ENCODE data around the gene ROBO1. TPM values are rescaled to one million over a fixed set of nuclear protein-coding genes. Genes with fewer than 3 reads are reported as not detected.
"Not testable (repeated sequence)": the region's sequence is repeated elsewhere in the genome, so short reads cannot be mapped to it uniquely, and the experiment has no call there.

ROBO1 gene
- total RNA-seq, 2 experiments from 2014 or later: 0.12 to 0.20 TPM

DNA sequence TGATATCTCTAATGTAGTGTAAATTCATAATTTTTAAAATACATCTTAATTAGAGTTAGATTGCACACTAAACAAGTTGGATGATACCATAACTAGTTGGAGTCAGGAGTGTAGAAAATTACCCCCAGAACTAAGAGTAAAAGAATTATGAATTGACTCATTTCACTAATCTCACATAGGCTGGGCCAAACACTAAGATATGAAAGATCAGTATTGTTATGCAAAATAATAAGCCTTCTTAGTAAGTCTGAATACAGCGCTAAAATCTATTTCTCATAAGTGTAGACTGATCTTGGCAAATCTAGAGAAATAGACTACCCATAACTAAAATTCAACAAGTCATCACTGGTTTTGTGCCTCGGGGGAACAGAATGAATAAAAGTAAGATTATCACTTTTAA lies 979.0 kb downstream of the ROBO1 start:
- H3K4me3 Mint-ChIP-seq: no peak overlapping the region
- H3K27ac Mint-ChIP-seq: no peak overlapping the region
- DNase-seq: no peak
- intact Hi-C loops (cut with micrococcal nuclease): no loop called here
- peaks cover 3% of the 10 kb centered on the region for H3K9me3 Mint-ChIP-seq
- no peaks in the 10 kb centered on the region for H3K27me3 Mint-ChIP-seq (ENCODE audit: low read depth)
- CTCF ChIA-PET: no interaction called here
- no peaks in the 10 kb centered on the region for H3K36me3 Mint-ChIP-seq (ENCODE audit: low read depth)
- no peaks in the 10 kb centered on the region for H3K4me1 Mint-ChIP-seq (ENCODE audit: low read depth)

DNA sequence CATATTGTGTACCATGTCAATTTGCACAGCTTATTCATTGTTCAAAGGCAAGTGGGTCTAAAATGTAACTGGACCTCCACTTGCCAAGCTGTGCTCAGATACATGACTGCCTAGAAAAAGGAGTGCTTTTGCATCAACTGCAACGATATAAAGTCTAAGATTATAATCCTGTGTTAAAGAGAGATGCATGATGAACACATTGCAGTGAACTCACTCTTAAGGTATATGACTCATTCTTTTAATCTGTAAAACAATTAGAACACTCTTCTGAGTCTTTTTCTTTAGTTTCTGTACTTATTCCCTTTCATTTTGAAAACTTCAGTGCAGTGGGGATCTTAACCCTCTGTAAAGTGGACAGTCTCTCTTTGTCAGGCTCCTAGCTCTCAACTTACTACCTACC lies 982.8 kb downstream of the ROBO1 start:
- Mint-ChIP-seq H3K36me3 (ENCODE audit: low read depth) (no peaks in the 10 kb centered on the region), H3K27ac (no peak overlapping the region), H3K9me3 (peaks cover 10% of the 10 kb centered on the region), H3K4me1 (ENCODE audit: low read depth) (no peaks in the 10 kb centered on the region), H3K4me3 (no peak overlapping the region), H3K27me3 (ENCODE audit: low read depth) (no peaks in the 10 kb centered on the region)
- no peak for DNase-seq
- CTCF ChIA-PET: no interaction called here
- intact Hi-C loops (cut with micrococcal nuclease): no loop called here

DNA sequence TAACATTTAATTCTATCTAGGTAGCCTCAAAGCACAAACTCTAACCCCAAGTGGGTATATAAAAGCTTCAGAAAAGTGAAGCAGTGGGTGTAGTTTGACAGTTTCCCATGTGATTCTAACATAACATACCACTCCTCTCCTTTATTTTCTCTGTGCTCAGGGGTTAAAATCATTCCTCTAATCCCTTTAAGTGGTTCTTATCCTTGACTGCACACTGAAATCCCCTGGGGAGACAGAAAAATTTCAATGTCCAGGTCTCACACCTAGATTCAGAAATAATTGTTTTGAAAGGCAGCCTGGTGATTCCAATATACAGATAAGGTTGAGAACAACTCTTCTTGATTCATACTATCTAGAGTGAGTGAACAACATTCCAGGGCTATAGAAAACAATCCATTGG lies 986.4 kb downstream of the ROBO1 start:
- CTCF ChIA-PET: interaction anchor here (1.1 kb wide), 1 partner anchor 9 kb away, joined by 3 read pairs; no protein-coding TSS in a partner anchor
- Mint-ChIP-seq H3K4me3 (no peak overlapping the region), H3K9me3 (peaks cover 16% of the 10 kb centered on the region), H3K36me3 (ENCODE audit: low read depth) (no peaks in the 10 kb centered on the region), H3K27me3 (ENCODE audit: low read depth) (no peaks in the 10 kb centered on the region), H3K4me1 (ENCODE audit: low read depth) (no peaks in the 10 kb centered on the region), H3K27ac (no peak overlapping the region)
- no peak for DNase-seq
- intact Hi-C loops (cut with micrococcal nuclease): no loop called here

DNA sequence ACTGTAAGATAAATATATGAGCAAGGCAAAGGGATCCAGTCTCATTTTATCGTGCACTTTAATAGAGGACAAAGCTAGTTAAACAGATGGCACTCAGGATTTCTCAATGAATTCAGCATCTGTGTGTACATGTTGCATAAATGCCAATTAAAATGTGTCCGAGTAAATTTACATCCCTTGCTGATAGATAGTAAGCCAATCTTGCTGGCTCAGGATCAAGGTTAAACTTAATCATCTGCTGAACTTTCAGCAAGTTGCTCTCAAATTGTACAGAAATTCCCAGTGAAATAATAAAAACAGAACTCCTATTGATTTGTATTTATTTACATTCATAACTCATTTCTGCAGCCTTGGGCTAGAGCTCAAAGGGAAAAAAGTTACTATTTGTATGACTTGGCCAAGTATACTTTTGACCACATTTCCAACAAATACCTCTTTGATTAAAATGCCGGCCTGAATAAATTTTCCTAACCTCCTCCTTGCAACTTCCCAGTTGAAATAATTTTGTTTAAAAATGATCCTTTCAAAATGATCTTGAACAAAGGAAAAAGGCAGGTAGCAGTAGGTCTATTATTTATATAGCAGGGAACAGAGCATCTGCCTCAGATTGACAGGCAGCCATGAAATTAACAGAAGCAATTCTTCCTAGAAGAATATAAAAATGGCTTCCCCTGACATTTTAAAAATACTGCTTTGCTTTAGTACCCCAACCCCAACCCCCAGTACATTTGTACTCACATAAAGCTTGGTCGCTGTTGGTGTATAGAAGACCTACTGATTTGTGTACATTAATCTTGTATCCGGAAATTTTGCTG lies 1001.9 kb downstream of the ROBO1 start:
- Mint-ChIP-seq H3K4me1 (ENCODE audit: low read depth) (no peaks in the 10 kb centered on the region), H3K4me3 (no peak overlapping the region), H3K9me3 (peaks cover 8% of the 10 kb centered on the region), H3K36me3 (ENCODE audit: low read depth) (no peaks in the 10 kb centered on the region), H3K27ac (no peak overlapping the region), H3K27me3 (ENCODE audit: low read depth) (no peaks in the 10 kb centered on the region)
- intact Hi-C loops (cut with micrococcal nuclease): no loop called here
- no peak for DNase-seq
- CTCF ChIA-PET: no interaction called here

DNA sequence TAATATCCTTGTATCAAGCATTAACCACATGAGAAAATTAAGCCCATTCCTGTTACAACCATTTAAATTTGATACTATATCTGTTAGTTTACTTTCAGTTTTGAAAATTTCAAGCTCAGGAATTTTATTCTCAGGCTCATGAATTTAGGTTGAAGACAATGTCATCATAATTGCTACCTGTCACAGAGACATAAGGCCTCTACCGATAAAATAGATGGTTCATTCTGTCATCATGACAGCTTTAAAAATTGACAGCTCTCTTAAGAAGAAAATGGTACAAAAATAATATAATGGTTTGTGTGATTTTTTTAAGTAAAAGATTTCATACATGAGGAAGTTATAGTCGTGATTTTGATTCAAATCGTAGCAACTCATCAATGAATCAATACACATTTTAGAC lies 1003.2 kb downstream of the ROBO1 start:
- no peaks in the 10 kb centered on the region for H3K36me3 Mint-ChIP-seq (ENCODE audit: low read depth)
- no peak overlapping the region for H3K4me3 Mint-ChIP-seq
- H3K27me3 Mint-ChIP-seq (ENCODE audit: low read depth): no peaks in the 10 kb centered on the region
- DNase-seq: no peak
- no peaks in the 10 kb centered on the region for H3K4me1 Mint-ChIP-seq (ENCODE audit: low read depth)
- CTCF ChIA-PET: no interaction called here
- H3K9me3 Mint-ChIP-seq: peaks cover 8% of the 10 kb centered on the region
- no peak overlapping the region for H3K27ac Mint-ChIP-seq
- intact Hi-C loops (cut with micrococcal nuclease): no loop called here

DNA sequence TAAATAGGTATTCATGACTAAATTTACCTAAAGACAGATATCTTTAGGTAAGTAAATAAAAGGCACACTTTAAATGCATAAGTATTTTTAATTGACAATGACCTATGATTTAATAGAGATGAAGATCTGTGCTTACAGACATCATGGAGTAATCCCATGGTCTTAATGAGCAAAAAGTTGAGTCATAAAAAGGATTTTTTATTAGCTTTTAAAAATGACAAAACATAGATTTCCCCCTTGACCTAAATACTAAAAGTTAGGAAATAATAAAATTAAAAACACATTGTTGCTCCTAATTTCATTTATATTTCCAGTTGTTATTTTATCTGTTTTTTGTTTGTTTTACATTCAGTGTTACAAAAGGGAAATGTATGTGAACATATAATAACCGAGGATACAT lies 1005.7 kb downstream of the ROBO1 start:
- H3K9me3 Mint-ChIP-seq: peaks cover 6% of the 10 kb centered on the region
- DNase-seq: no peak
- intact Hi-C loops (cut with micrococcal nuclease): no loop called here
- CTCF ChIA-PET: no interaction called here
- no peaks in the 10 kb centered on the region for H3K27me3 Mint-ChIP-seq (ENCODE audit: low read depth)
- H3K4me1 Mint-ChIP-seq (ENCODE audit: low read depth): no peaks in the 10 kb centered on the region
- H3K36me3 Mint-ChIP-seq (ENCODE audit: low read depth): no peaks in the 10 kb centered on the region
- no peak overlapping the region for H3K4me3 Mint-ChIP-seq
- H3K27ac Mint-ChIP-seq: no peak overlapping the region

DNA sequence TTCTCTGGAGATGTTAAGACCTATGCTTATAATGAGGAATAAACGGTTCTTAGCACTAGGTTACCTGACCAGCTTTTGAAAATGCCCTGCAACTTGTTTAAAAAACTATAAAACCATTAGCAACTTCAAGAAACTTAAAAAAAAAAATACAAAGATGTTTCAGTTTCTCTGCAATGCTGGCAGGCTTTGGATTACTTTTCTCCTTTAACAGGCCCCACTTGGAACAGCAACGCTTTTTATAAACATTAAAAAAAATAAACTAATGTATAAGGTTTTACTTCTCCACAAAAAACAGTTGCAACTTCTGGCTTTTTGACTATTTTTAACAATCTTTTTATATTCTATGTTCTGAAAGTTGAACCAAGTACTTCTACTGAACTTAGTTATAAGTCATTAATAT lies 1006.7 kb downstream of the ROBO1 start:
- no peak overlapping the region for H3K27ac Mint-ChIP-seq
- H3K4me3 Mint-ChIP-seq: no peak overlapping the region
- peaks cover 6% of the 10 kb centered on the region for H3K9me3 Mint-ChIP-seq
- no peaks in the 10 kb centered on the region for H3K27me3 Mint-ChIP-seq (ENCODE audit: low read depth)
- H3K36me3 Mint-ChIP-seq (ENCODE audit: low read depth): no peaks in the 10 kb centered on the region
- CTCF ChIA-PET: no interaction called here
- intact Hi-C loops (cut with micrococcal nuclease): no loop called here
- no peak for DNase-seq
- H3K4me1 Mint-ChIP-seq (ENCODE audit: low read depth): no peaks in the 10 kb centered on the region

DNA sequence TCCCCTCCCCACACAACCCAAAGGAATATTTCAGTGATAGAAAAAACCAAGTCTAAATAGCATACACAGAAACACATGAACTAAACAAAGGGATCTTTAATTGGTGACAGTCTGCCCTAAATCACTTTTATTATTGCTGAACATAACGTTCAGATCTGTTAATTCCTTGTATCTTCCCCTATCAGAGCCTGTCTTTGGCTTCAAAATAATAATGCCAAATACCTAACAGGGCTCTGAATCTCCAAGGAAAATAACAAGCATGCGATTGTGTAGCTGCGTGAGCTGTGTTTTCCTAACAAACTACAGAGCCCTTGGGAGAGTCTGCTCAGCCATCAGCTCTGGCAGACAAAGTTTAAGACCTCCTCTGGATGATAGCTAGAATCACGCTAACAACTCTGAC lies 1010.1 kb downstream of the ROBO1 start:
- no peak overlapping the region for H3K27ac Mint-ChIP-seq
- intact Hi-C loops (cut with micrococcal nuclease): no loop called here
- no peaks in the 10 kb centered on the region for H3K4me1 Mint-ChIP-seq (ENCODE audit: low read depth)
- DNase-seq: no peak
- H3K9me3 Mint-ChIP-seq: peaks cover 6% of the 10 kb centered on the region
- CTCF ChIA-PET: no interaction called here
- H3K27me3 Mint-ChIP-seq (ENCODE audit: low read depth): no peaks in the 10 kb centered on the region
- H3K36me3 Mint-ChIP-seq (ENCODE audit: low read depth): no peaks in the 10 kb centered on the region
- no peak overlapping the region for H3K4me3 Mint-ChIP-seq

DNA sequence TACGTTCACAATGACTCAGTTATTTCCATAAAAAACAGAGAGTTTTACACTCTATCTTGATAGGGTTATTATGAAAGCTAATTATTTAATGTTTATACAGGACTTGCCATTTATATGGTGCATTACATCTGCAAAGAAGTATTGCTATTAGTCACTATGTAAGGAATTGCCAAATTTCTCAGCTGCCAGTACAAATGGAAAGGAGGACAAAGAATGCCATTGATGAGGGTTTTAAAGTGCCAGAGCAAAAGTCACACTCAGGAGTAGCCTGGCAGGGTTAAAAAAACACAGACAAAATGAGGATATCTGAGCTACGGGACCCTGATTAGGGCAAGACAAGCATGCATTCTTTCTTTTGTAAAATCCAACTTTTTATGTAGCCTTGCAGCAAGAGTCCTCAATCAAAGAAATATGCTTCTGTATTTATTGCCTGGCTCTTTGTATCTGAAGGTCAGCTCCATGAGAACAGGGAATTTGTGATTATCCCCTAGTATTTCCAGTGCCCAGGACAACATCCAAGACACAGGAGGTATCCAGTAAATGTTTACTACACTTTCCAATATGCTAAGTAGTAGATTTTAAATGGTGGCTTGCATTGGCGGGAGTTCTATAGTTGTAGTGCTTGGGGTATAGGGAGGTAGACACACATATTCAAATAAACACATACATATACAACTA lies 1013.6 kb downstream of the ROBO1 start:
- CTCF ChIA-PET: no interaction called here
- Mint-ChIP-seq H3K27ac (no peak overlapping the region), H3K4me1 (ENCODE audit: low read depth) (no peaks in the 10 kb centered on the region), H3K9me3 (peaks cover 6% of the 10 kb centered on the region), H3K27me3 (ENCODE audit: low read depth) (no peaks in the 10 kb centered on the region), H3K36me3 (ENCODE audit: low read depth) (no peaks in the 10 kb centered on the region), H3K4me3 (no peak overlapping the region)
- intact Hi-C loops (cut with micrococcal nuclease): no loop called here
- no peak for DNase-seq

DNA sequence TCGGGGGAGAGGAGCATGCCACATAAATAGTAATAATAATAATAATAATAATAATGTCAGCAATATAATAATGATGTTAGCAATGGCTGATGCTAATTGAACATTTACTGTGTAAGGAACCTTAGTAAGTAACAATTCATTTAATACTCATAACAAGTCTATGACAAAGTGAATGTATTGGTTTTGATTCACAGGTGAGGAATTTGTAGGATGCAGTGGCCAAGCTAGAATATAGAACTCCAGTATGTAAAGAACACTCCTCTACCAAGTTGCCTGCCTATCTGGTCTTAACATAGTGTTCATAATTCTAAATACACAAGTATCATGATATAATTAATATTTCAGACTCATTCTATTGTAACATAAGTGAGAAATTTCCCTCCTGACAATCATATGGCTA lies 1016.5 kb downstream of the ROBO1 start:
- no peaks in the 10 kb centered on the region for H3K27me3 Mint-ChIP-seq (ENCODE audit: low read depth)
- CTCF ChIA-PET: no interaction called here
- H3K4me3 Mint-ChIP-seq: no peak overlapping the region

DNA sequence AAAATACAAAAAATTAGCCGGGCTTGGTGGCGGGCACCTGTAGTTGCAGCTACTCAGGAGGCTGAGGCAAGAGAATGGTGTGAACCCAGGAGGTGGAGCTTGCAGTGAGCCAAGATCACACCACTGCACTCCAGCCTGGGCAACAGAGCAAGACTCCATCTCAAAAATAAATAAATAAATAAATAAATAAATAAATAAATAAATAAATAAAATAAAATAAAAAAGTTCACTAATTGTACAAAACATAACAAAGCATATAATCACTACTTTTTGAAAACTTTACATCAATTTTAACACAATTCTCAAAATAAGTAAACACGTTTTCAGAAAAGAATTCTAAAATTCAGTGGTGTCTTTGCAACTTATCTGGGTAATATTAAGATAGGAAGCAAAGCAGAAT lies 1017.5 kb downstream of the ROBO1 start:
- H3K4me1 Mint-ChIP-seq (ENCODE audit: low read depth); H3K9me3 Mint-ChIP-seq; H3K36me3 Mint-ChIP-seq (ENCODE audit: low read depth); H3K27ac Mint-ChIP-seq; H3K4me3 Mint-ChIP-seq; CTCF ChIA-PET; DNase-seq; intact Hi-C loops (cut with micrococcal nuclease); H3K27me3 Mint-ChIP-seq (ENCODE audit: low read depth): not testable (repeated sequence)

More for the DNA sequence above, 1016.5 kb downstream of the ROBO1 start:
- Mint-ChIP-seq H3K36me3 (ENCODE audit: low read depth) (no peaks in the 10 kb centered on the region), H3K27ac (no peak overlapping the region), H3K9me3 (no peaks in the 10 kb centered on the region), H3K4me1 (ENCODE audit: low read depth) (no peaks in the 10 kb centered on the region)
- intact Hi-C loops (cut with micrococcal nuclease): no loop called here
- no peak for DNase-seq

DNA sequence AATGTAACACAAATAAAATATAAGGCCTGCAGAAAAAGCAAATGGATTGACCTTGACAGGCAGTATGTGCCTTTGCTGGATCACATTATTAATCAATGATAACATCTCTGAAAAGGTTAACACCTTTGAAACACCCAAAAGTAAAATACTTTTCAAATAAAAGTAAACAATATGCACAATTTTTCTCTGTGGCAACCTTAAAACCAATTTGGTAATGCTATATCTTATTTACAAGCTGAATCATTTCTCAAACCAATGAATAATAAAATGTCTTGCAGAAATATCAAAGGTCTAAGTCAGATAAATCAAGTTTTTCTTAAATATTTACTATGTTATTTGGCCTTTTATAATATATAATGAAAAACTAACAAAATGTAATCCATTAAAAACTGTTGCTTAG lies 1018.7 kb downstream of the ROBO1 start:
- Mint-ChIP-seq H3K36me3 (ENCODE audit: low read depth) (no peaks in the 10 kb centered on the region), H3K9me3 (peaks cover 3% of the 10 kb centered on the region), H3K4me1 (ENCODE audit: low read depth) (no peaks in the 10 kb centered on the region), H3K27ac (no peak overlapping the region), H3K4me3 (no peak overlapping the region), H3K27me3 (ENCODE audit: low read depth) (no peaks in the 10 kb centered on the region)
- CTCF ChIA-PET: no interaction called here
- intact Hi-C loops (cut with micrococcal nuclease): no loop called here
- no peak for DNase-seq

DNA sequence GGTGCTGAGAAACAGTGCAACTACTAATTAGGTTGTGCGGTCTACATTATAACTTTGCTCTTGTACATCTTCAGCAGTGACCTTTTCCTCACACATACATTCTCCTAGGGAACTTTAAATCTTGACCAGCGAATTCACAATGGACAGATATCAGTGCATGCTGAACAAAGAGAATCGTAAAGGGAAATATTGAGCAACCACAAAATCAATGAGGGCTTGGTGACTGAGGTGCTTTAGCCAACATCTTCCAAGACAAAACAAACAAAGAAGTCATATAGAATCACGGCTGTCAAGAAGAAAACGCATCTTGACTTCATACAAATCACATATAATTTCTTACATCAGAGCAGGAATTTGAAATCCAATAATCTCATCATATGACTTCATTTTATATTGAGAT lies 1022.0 kb downstream of the ROBO1 start:
- intact Hi-C loops (cut with micrococcal nuclease): no loop called here
- no peaks in the 10 kb centered on the region for H3K4me1 Mint-ChIP-seq (ENCODE audit: low read depth)
- CTCF ChIA-PET: no interaction called here
- no peaks in the 10 kb centered on the region for H3K36me3 Mint-ChIP-seq (ENCODE audit: low read depth)
- H3K27me3 Mint-ChIP-seq (ENCODE audit: low read depth): no peaks in the 10 kb centered on the region
- no peak for DNase-seq
- no peak overlapping the region for H3K27ac Mint-ChIP-seq
- peaks cover 7% of the 10 kb centered on the region for H3K9me3 Mint-ChIP-seq
- no peak overlapping the region for H3K4me3 Mint-ChIP-seq

Data from activated naive CD4-positive, alpha-beta T cell treated with anti-CD3 and anti-CD28 coated beads for 36 hours (primary cell).